ENCODE results near the gene CLEC5A. TPM values are rescaled to one million over a fixed set of nuclear protein-coding genes. Genes with fewer than 3 reads are reported as not detected.

Gene CLEC5A
- total and polyA plus RNA-seq, 12 donors, result 0.09 to 2.1 (median 0.37) TPM

DNA sequence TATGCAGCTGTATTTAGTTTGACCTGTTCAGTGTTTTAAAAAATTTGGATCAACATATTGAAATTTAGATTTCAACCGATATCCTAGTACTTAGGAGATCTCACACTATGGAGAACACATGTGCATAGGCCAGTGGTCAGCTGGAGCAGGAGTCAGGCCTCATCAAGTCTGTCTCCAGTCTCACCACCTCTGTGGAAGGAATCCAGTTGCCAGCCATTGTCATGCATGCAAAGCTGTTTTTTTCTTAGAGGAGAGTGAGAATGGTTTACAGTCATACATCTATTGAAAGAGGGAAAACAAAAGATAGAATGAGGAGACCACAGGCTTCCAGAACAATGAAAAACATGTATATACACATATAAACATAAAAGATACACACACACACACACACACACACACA lies 7.6 kb upstream of the CLEC5A start:
- intact Hi-C loops (cut with DNase I), result no loop called here
- H3K36me3 ChIP-seq, result no peaks in the 10 kb centered on the region

DNA sequence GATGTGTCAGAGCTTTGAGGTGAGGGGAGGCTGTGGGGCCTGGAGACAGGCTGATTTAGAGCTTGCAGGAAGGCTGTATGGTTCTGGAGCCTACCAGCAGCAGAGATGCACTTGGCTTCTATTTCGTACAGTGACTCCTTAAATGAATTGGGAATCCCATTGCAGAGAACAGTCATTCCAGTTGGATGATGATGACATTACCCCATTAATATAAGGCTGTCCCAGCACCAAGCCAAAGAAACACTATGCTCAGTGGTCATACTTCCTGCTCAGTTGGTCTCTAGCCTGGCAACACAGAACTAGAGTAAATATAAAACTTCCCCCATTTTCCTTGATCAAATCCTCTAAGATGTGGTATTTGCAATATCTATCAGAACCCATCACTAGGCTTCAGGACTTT lies 5.7 kb upstream of the CLEC5A start:
- Histone ChIP-seq H3K27me3 (no peaks in the 10 kb centered on the region), H3K36me3 (no peaks in the 10 kb centered on the region), H3K27ac (no peak overlapping the region), H3K4me3 (no peak overlapping the region), H3K9me3 (no peaks in the 10 kb centered on the region), H3K4me1 (peaks cover 0 to 17% (median 0%) of the 10 kb centered on the region in 9 donors)
- DNase-seq (no peak), ATAC-seq (no peak)
- TF ChIP-seq, protein P1, sequence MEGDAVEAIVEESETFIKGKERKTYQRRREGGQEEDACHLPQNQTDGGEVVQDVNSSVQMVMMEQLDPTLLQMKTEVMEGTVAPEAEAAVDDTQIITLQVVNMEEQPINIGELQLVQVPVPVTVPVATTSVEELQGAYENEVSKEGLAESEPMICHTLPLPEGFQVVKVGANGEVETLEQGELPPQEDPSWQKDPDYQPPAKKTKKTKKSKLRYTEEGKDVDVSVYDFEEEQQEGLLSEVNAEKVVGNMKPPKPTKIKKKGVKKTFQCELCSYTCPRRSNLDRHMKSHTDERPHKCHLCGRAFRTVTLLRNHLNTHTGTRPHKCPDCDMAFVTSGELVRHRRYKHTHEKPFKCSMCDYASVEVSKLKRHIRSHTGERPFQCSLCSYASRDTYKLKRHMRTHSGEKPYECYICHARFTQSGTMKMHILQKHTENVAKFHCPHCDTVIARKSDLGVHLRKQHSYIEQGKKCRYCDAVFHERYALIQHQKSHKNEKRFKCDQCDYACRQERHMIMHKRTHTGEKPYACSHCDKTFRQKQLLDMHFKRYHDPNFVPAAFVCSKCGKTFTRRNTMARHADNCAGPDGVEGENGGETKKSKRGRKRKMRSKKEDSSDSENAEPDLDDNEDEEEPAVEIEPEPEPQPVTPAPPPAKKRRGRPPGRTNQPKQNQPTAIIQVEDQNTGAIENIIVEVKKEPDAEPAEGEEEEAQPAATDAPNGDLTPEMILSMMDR (IDR thresholded peaks at IDR 0.05), result no peak
- intact Hi-C loops (cut with DNase I), result no loop called here
- 74 to 88% methylated on average over 1 of the region's 1 CpG for whole genome bisulfite sequencing, 2 donors

More for the DNA sequence above, 7.6 kb upstream of the CLEC5A start:
- Histone ChIP-seq H3K27me3 (no peaks in the 10 kb centered on the region), H3K9me3 (no peaks in the 10 kb centered on the region), H3K27ac (no peak overlapping the region), H3K4me1 (peaks cover 0 to 13% (median 0%) of the 10 kb centered on the region in 9 donors), H3K4me3 (no peak overlapping the region)
- TF ChIP-seq, protein P1 (IDR thresholded peaks at IDR 0.05), result no peak
- 71 to 91% methylated on average over 1 of the region's 1 CpG for WGBS, 2 donors
- DNase-seq (no peak), ATAC-seq (no peak)

DNA sequence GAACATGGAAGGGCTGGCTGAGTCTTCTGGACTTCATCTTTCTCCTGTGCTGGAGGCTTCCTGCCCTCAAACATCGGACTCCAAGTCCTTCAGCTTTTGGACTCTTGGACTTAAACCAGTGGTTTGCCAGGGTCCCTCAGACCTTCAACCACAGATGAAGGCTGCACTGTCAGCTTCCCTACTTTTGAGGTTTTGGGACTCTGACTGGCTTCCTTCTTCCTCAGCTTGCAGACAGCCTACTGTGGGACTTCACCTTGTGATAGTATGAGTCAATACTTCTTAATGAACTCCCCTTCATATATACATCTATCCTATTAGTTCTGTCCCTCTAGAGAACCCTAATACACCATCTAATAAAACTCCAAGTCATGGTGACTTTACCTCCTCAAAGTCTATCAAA lies 4.0 kb upstream of the CLEC5A start:
- intact Hi-C loops (cut with DNase I), result no loop called here
- WGBS, 2 donors, result 88 to 95% methylated on average over 1 of the region's 1 CpG

DNA sequence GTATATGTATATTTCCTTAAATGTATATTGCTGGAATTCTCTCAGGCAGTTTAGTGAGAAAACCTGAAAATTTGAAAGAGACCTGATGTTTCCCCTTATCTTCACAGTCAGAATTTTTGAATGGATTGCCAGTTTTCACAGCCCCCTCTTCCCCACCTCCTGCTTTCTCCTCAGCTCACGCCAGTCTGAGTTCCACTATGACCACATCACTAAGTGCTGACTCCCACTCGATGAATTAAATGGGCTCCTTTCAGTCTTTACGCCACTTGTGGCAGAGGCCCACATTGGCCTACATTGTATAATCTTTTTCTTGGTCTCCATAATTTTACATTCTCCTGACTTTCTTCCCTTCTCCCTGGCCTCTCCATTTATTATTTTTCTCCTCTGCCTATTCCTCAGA lies 3.1 kb upstream of the CLEC5A start:
- 72 to 78% methylated on average over 3 of the region's 3 CpGs for WGBS, 2 donors
- no peaks in the 10 kb centered on the region for H3K36me3 ChIP-seq

More for the DNA sequence above, 4.0 kb upstream of the CLEC5A start:
- ATAC-seq (no peak), DNase-seq (no peak)
- Histone ChIP-seq H3K4me1 (peaks cover 0 to 16% (median 0%) of the 10 kb centered on the region in 9 donors), H3K27ac (no peak overlapping the region), H3K36me3 (no peaks in the 10 kb centered on the region), H3K27me3 (no peaks in the 10 kb centered on the region), H3K9me3 (no peaks in the 10 kb centered on the region), H3K4me3 (no peak overlapping the region)
- TF ChIP-seq, protein P1 (IDR thresholded peaks at IDR 0.05), result no peak

More for the DNA sequence above, 3.1 kb upstream of the CLEC5A start:
- H3K27me3 ChIP-seq, result no peaks in the 10 kb centered on the region
- H3K27ac ChIP-seq, result no peak overlapping the region
- ATAC-seq, result no peak
- peaks cover 0 to 19% (median 0%) of the 10 kb centered on the region in 9 donors for H3K4me1 ChIP-seq
- H3K9me3 ChIP-seq, result no peaks in the 10 kb centered on the region
- intact Hi-C loops (cut with DNase I), result no loop called here
- no peak overlapping the region for H3K4me3 ChIP-seq
- DNase-seq, result no peak
- TF ChIP-seq, protein P1 (IDR thresholded peaks at IDR 0.05), result no peak
